Measurements from ENCODE around the gene TRIO. TPM values are rescaled to one million over a fixed set of nuclear protein-coding genes. Genes with fewer than 3 reads are reported as not detected.

The TRIO gene
- total RNA-seq, 1 experiment from 2014 or later = 211 TPM

DNA sequence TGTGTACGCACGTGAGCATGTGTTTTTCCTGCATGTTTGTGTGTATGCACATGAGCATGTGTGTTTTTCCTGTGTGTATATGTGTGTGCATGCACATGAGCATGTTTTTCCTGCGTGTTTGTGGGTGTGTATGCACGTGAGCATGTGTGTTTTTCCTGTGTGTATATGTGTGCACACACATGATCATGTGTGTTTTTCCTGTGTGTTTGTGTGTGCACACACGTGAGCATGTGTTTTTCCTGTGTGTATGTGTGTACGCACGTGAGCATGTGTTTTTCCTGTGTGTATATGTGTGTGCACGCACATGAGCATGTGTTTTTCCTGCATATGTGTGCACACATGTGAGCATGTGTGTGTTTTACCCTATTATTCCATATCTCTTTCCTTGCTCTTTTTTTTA is 205.9 kb downstream of the TRIO start:
- Histone ChIP-seq H4K20me1 (ENCODE audit: low read length) (peaks cover 16% of the 10 kb centered on the region), H3K36me3 (ENCODE audit: low read depth, low read length) (peaks cover 54% of the 10 kb centered on the region; the same call in 1 of the 2 replicates), H3K4me1 (ENCODE audit: insufficient read depth, low read length) (no peaks in the 10 kb centered on the region), H3K9ac (ENCODE audit: low read length) (no peak overlapping the region), H3K9me2 (replicated peaks; ENCODE audit: low read length) (no peaks in the 10 kb centered on the region), H3K9me3 (ENCODE audit: low read length) (no peaks in the 10 kb centered on the region), H3K4me3 (ENCODE audit: low read length) (no peak overlapping the region), H3K27ac (ENCODE audit: low read length) (no peak overlapping the region), H3K4me2 (ENCODE audit: low read length) (no peak overlapping the region), H3F3A (ENCODE audit: low read length, unreplicated experiment) (no peaks in the 10 kb centered on the region), H2AFZ (ENCODE audit: low read length) (no peak overlapping the region), H3K27me3 (ENCODE audit: low read length) (no peaks in the 10 kb centered on the region), H3K79me2 (ENCODE audit: low read length) (peaks cover 38% of the 10 kb centered on the region)
- BruUV-seq (replicated peaks) = no TSS peak
- no peak for TF ChIP-seq EZH2phosphoT487 (IDR thresholded peaks at IDR 0.05; ENCODE audit: borderline replicate concordance, low read length)
- TF ChIP-seq EZH2 (IDR thresholded peaks at IDR 0.05; ENCODE audit: low read length, unreplicated experiment) = no peak
- TF ChIP-seq CTCF (conservative IDR thresholded peaks at IDR 0.05; ENCODE audit: low read depth, low read length) = no peak
- no peak for ATAC-seq
- ChIA-PET CTCF (no interaction called here), POLR2A (ENCODE audit: unreplicated experiment) (no interaction called here)
- DNase-seq = no peak
- intact Hi-C loops (cut with micrococcal nuclease) = no loop called here

- H2AFZ ChIP-seq (ENCODE audit: low read length) = no peak overlapping the region
- BruUV-seq (replicated peaks) = no TSS peak
- no peak overlapping the region for H3K27ac ChIP-seq (ENCODE audit: low read length)
- no peaks in the 10 kb centered on the region for H3K27me3 ChIP-seq (ENCODE audit: low read length)
- CTCF ChIA-PET = interaction anchor here (1.4 kb wide), 1 partner anchor 297 kb away, joined by 14 read pairs; no protein-coding TSS in a partner anchor
- peaks cover 24% of the 10 kb centered on the region for H4K20me1 ChIP-seq (ENCODE audit: low read length)
- peaks cover 60% of the 10 kb centered on the region; the same call in 1 of the 2 replicates for H3K36me3 ChIP-seq (ENCODE audit: low read depth, low read length)
- POLR2A ChIA-PET (ENCODE audit: unreplicated experiment) = no interaction called here
- H3K79me2 ChIP-seq (ENCODE audit: low read length) = peaks cover 58% of the 10 kb centered on the region
- H3K4me1 ChIP-seq (ENCODE audit: insufficient read depth, low read length) = no peaks in the 10 kb centered on the region
- H3F3A ChIP-seq (ENCODE audit: low read length, unreplicated experiment) = no peaks in the 10 kb centered on the region
- ATAC-seq (no peak; the same call in 1 of the 2 replicates), DNase-seq (no peak)
- TF ChIP-seq CTCF (conservative IDR thresholded peaks at IDR 0.05; ENCODE audit: low read depth, low read length) (no peak), EZH2 (IDR thresholded peaks at IDR 0.05; ENCODE audit: low read length, unreplicated experiment) (no peak), EZH2phosphoT487 (IDR thresholded peaks at IDR 0.05; ENCODE audit: borderline replicate concordance, low read length) (no peak)
- no peaks in the 10 kb centered on the region for H3K9me3 ChIP-seq (ENCODE audit: low read length)
- no peak overlapping the region for H3K9ac ChIP-seq (ENCODE audit: low read length)
- H3K9me2 ChIP-seq (replicated peaks; ENCODE audit: low read length) = no peaks in the 10 kb centered on the region
- intact Hi-C loops (cut with micrococcal nuclease) = loop anchor here (5.0 kb wide), 1 partner anchor 374 kb away; no protein-coding TSS in a partner anchor
- no peak overlapping the region for H3K4me3 ChIP-seq (ENCODE audit: low read length)
- no peak overlapping the region for H3K4me2 ChIP-seq (ENCODE audit: low read length)
These were observed 208.0 kb downstream of the TRIO start for GRCh38 chr5:14351086-14351661.
